Tibial nerve (tissue), 3 donors: Measurements from ENCODE around the gene OSBPL3.

ENCODE experiments used
- POLR2A ChIP-seq, 2 donors: fragments of 450-650 bp; IDR thresholded peaks; one replicate each; pipeline ENCODE4 v1.6.1; 2017; ENCODE audit warnings: antibody characterized with exemption in 2 of 2, mild to moderate bottlenecking in 2 of 2, moderate library complexity in 2 of 2
- TF ChIP-seq, protein P1 (sequence below), 5 experiments: fragments of 200-600 bp in 3 of 5; fragments of 450-650 bp in 2 of 5; sonication (generic) in 3 of 5; IDR thresholded peaks; one replicate each; pipeline ENCODE4 v1.5.1; 2016 to 2019; ENCODE audit warnings: antibody characterized with exemption in 5 of 5, mild to moderate bottlenecking in 3 of 5, moderate library complexity in 2 of 5

DNA sequence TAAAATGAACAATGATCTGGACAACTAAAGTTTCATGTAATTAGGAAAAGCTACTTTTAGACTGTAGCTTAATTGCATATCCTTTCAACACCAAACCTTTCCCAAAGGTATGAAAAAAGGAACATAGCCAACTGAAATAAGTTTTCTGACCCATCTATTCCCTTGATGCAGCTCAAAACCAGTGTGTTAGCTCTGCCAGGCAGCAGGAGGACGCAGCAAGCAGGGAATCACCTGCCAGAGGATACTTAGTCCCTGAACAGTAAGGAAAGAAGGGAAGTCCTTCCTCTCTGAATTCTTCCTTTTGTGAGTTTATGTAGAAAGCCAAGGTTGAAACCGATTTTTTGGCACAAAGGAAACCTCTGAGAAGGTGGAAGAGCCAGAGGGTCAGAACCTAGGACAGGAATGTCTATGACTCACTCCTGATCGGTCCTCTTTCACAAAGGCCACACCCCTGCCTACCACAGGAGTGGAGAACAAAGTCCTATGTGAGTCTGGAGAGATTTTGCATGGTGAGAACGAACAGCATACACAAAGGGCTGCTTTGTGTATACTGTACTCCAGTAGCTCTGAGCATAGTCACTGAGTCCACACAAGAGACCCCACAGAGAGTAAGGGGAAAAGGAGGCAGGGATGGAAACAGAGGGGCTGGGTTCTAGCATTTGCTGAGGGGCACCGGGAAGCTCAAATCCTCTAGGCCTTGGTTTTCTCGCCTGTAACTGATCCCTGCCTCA lies 153.9 kb downstream of the OSBPL3 start:
- TF ChIP-seq, protein P1, sequence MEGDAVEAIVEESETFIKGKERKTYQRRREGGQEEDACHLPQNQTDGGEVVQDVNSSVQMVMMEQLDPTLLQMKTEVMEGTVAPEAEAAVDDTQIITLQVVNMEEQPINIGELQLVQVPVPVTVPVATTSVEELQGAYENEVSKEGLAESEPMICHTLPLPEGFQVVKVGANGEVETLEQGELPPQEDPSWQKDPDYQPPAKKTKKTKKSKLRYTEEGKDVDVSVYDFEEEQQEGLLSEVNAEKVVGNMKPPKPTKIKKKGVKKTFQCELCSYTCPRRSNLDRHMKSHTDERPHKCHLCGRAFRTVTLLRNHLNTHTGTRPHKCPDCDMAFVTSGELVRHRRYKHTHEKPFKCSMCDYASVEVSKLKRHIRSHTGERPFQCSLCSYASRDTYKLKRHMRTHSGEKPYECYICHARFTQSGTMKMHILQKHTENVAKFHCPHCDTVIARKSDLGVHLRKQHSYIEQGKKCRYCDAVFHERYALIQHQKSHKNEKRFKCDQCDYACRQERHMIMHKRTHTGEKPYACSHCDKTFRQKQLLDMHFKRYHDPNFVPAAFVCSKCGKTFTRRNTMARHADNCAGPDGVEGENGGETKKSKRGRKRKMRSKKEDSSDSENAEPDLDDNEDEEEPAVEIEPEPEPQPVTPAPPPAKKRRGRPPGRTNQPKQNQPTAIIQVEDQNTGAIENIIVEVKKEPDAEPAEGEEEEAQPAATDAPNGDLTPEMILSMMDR (IDR thresholded peaks at IDR 0.05), result no peak
- no peak for TF ChIP-seq POLR2A (IDR thresholded peaks at IDR 0.05)
